AG09309 (cell line): ENCODE data around the gene FGF21.

Experiments used
- DNase-seq: peaks from one replicate; pipeline ENCODE4 v3.0.0-alpha.2; 2010; ENCODE audit warnings: low read depth
- H3K4me3 ChIP-seq: 2 replicates; pipeline ENCODE4 v1.5.1; 2011; ENCODE audit warnings: mild to moderate bottlenecking, low read depth, low read length, moderate library complexity; ENCODE audit not compliant: control insufficient read depth
- CTCF ChIP-seq: IDR thresholded peaks from 2 replicates; pipeline ENCODE4 v1.5.1; 2011; ENCODE audit warnings: mild to moderate bottlenecking, low read depth, low read length, inconsistent platforms; ENCODE audit not compliant: insufficient read depth, control insufficient read depth; ENCODE audit errors: missing control alignments

Gene FGF21

DNA sequence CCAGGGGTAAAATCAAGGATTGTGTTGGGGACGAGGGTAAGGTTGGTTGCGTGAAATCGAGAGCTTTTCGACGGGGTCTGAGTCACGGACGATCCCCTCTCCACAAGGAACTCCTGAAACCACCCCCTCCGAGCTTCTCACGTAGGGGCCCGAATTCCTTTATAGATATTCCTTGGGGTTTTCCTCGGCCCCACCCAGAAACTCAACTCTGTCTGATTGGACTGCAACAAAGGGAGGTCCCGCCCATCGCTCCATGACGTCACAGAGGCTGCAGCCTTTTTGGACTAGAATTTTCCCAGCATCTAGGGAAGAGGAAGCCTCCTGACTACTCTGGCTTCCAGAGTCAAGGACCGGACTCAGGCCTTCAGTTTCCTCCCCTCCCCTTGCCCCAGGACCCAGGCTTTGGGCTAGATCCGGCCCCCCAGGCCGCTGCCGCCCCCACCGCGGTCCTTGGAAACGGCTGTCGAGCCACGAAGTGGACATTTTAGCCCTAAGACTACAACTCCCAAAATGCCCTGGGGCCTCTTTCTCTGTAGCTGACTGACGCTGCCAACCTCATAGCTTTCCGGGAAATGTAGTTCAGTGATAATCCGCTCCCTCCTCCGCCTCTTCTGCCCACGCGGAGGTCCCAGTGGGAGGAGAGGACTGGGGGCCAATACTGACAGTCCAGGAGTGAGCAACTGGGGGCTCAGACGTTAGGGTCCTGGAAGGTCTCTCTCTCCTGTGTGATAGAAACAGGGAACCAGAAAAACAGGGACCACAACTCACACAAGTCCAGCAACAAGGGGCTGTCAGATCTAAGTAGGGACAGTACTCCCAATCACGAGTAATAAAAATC, 8.4 kb upstream of the FGF21 start, which contains the start of gene IZUMO1:
TSS of gene IZUMO1 (minus strand) at position 172 of the 838 bp plus-strand sequence. CDS start 1,050 bp downstream, outside the sequence.
- DNase-seq: no peak
- no peak for TF ChIP-seq CTCF

GRCh38 chr19:48749571-48750198, 5.6 kb upstream of the FGF21 start:
- no peak overlapping the region for H3K4me3 ChIP-seq
- no peak for TF ChIP-seq CTCF
- no peak for DNase-seq

More for the DNA sequence above, 8.4 kb upstream of the FGF21 start, which contains the start of gene IZUMO1:
- peak within 1 kb of the TSS; percentile 54 for H3K4me3 ChIP-seq

GRCh38 chr19:48750351-48750750, 5.0 kb upstream of the FGF21 start:
- DNase-seq: no peak
- no peak for TF ChIP-seq CTCF
- H3K4me3 ChIP-seq: no peak overlapping the region

- TF ChIP-seq CTCF: no peak
- no peak overlapping the region for H3K4me3 ChIP-seq
- no peak for DNase-seq
Measured at GRCh38 chr19:48750771-48751504, 4.4 kb upstream of the FGF21 start.

- no peak overlapping the region; the same call in 1 of the 2 replicates for H3K4me3 ChIP-seq
- no peak for TF ChIP-seq CTCF
- no peak for DNase-seq
Measured at GRCh38 chr19:48751845-48752495, 3.4 kb upstream of the FGF21 start.
